Vagina (tissue), 2 donors: Measurements from ENCODE around the gene PIP4K2A. TPM values are rescaled to one million over a fixed set of nuclear protein-coding genes. Genes with fewer than 3 reads are reported as not detected.
"Not testable (repeated sequence)": the region's sequence is repeated elsewhere in the genome, so short reads cannot be mapped to it uniquely, and the experiment has no call there.

Experiments used
- DNase-seq, 2 donors: peaks; one replicate each; pipeline ENCODE4 v3.0.0-alpha.2; 2017; ENCODE audit errors: extremely low spot score in 2 of 2
- H3K27ac ChIP-seq: fragments of 200-600 bp; sonication (generic); one replicate; pipeline ENCODE4 v1.5.1; 2019
- H3K27me3 ChIP-seq: fragments of 200-600 bp; sonication (generic); one replicate; pipeline ENCODE4 v1.5.1; 2019
- H3K36me3 ChIP-seq, 2 donors: fragments of 200-600 bp; sonication (generic); one replicate each; pipeline ENCODE4 v1.5.1; 2017 to 2019
- H3K4me1 ChIP-seq: fragments of 200-600 bp; sonication (generic); one replicate; pipeline ENCODE4 v1.5.1; 2019
- H3K4me3 ChIP-seq, 2 donors: fragments of 200-600 bp; sonication (generic); 1 replicate in 1 of 2; 2 replicates in 1 of 2; pipeline ENCODE4 v1.5.1; 2016 to 2019
- H3K9me3 ChIP-seq: fragments of 200-600 bp; sonication (generic); one replicate; pipeline ENCODE4 v1.5.1; 2019
- POLR2A ChIP-seq, 2 donors: fragments of 450-650 bp; IDR thresholded peaks; one replicate each; pipeline ENCODE4 v1.6.1; 2017; ENCODE audit warnings: antibody characterized with exemption in 2 of 2, mild to moderate bottlenecking in 2 of 2, moderate library complexity in 2 of 2
- POLR2AphosphoS5 ChIP-seq, 2 donors: sonication (generic); formaldehyde crosslinking; IDR thresholded peaks; one replicate each; pipeline ENCODE4 v1.9.0; 2017; ENCODE audit warnings: antibody characterized with exemption in 2 of 2, mild to moderate bottlenecking in 2 of 2, low read depth in 1 of 2; ENCODE audit not compliant: insufficient read depth in 1 of 2
- intact Hi-C: fragments of 100-400 bp; cut with DNase I; formaldehyde crosslinking; loops from one replicate; pipeline ENCODE4 v1.15.1; 2023
- total RNA-seq: library from RNA; depleted of rRNA; stranded (reverse); fragments of >200 nt; gene quantifications from one replicate; pipeline ENCODE4 v1.2.3, GENCODE V29; 2016
- TF ChIP-seq, protein P1 (sequence below), 3 experiments: fragments of 450-650 bp in 2 of 3; fragments of 200-600 bp in 1 of 3; sonication (generic) in 1 of 3; IDR thresholded peaks; one replicate each; pipeline ENCODE4 v1.5.1; 2017 to 2019; ENCODE audit warnings: antibody characterized with exemption in 3 of 3, mild to moderate bottlenecking in 2 of 3, moderate library complexity in 2 of 3

Gene PIP4K2A
- total RNA-seq, 1 donor from 2014 or later: 20.6 TPM

DNA sequence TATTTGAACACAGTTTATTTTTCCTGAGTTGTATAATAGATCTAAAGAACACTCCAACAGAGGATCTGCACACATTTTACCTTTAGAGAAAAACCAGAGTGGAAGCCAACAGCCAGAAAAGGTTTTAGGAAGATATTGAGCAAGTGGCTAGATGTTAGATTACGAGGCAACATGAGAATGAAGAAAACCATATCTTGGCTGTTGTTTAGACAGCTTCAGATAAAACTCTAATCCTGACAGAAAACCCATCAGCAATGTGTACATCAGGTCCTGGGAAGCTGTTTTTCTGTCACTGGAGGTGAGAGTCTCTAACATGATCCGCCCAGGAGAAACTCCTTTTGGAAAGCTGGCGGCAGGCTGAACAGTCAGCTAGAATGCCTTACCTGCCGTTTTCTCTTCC lies 209.6 kb downstream of the PIP4K2A start:
- intact Hi-C loops: no loop called here
- H3K9me3 ChIP-seq: no peaks in the 10 kb centered on the region
- peaks cover 11% of the 10 kb centered on the region for H3K4me1 ChIP-seq
- no peaks in the 10 kb centered on the region for H3K27me3 ChIP-seq
- TF ChIP-seq POLR2A (IDR thresholded peaks at IDR 0.05) (no peak), POLR2AphosphoS5 (IDR thresholded peaks at IDR 0.05; ENCODE audit: insufficient read depth in 1 of 2, low read depth in 1 of 2) (no peak)
- TF ChIP-seq, protein P1, sequence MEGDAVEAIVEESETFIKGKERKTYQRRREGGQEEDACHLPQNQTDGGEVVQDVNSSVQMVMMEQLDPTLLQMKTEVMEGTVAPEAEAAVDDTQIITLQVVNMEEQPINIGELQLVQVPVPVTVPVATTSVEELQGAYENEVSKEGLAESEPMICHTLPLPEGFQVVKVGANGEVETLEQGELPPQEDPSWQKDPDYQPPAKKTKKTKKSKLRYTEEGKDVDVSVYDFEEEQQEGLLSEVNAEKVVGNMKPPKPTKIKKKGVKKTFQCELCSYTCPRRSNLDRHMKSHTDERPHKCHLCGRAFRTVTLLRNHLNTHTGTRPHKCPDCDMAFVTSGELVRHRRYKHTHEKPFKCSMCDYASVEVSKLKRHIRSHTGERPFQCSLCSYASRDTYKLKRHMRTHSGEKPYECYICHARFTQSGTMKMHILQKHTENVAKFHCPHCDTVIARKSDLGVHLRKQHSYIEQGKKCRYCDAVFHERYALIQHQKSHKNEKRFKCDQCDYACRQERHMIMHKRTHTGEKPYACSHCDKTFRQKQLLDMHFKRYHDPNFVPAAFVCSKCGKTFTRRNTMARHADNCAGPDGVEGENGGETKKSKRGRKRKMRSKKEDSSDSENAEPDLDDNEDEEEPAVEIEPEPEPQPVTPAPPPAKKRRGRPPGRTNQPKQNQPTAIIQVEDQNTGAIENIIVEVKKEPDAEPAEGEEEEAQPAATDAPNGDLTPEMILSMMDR (IDR thresholded peaks at IDR 0.05): no peak
- no peak overlapping the region for H3K27ac ChIP-seq
- no peak overlapping the region for H3K4me3 ChIP-seq
- no peak for DNase-seq
- no peaks in the 10 kb centered on the region for H3K36me3 ChIP-seq

DNA sequence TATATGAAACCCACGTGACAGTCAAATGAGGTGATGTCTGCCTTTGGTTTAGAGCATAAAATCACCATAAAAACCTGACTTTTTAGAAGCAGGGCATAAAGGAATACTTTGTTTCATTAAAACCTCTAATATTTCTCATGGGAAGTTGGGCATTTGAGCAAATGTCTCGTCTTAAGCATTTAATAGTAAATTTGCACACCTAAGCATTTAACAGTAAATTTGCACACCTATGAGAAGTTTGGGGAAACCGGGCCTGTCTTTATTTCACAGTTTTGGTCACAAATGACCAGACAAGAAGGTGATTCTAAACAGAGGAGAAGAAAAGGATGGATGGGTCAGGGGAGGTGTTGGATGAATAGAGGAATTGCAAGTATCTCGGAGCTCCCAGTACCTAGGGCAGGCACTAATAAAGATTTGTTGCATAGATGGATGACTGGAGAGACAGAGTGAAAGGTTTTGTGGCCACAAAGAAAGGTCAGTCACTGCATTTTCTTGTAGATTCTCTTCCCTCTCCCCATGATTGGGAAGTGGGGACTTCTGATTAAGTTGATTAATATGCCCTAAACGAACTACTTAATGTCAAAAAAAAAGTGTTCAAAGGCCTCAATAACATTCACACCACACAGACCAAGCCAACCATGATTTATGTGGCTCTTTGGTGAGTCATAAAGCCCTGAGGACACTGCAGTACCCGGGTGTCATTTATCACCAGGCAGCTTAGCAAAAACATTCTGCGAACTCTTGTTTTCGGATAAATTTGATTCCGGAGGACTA lies 210.9 kb downstream of the PIP4K2A start:
- Histone ChIP-seq H3K9me3 (no peaks in the 10 kb centered on the region), H3K27ac (no peak overlapping the region), H3K4me3 (no peak overlapping the region), H3K36me3 (no peaks in the 10 kb centered on the region), H3K27me3 (no peaks in the 10 kb centered on the region), H3K4me1 (peaks cover 11% of the 10 kb centered on the region)
- TF ChIP-seq POLR2A (IDR thresholded peaks at IDR 0.05) (no peak), POLR2AphosphoS5 (IDR thresholded peaks at IDR 0.05; ENCODE audit: insufficient read depth in 1 of 2, low read depth in 1 of 2) (no peak)
- intact Hi-C loops: no loop called here
- no peak for DNase-seq

DNA sequence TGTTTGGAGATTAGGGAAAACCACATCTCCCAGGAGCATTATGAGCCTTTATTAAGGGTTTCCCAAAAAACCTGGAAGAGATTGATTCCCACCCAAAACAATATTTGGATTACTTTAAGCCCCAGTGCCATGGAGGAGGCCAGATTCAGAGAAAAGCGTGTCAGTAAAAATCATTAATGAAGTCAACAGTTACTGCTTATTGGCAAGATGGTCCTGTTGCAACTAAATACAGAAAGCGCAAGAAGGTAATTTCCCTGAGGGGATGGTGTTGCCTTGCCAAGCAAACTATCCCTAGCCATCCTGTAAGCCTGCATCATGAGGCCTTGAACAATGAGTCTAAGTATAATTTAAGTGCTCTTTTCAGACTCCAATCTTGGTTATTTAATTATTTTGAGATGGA lies 212.5 kb downstream of the PIP4K2A start:
- intact Hi-C loops: no loop called here
- Histone ChIP-seq H3K9me3 (no peaks in the 10 kb centered on the region), H3K4me3 (no peak overlapping the region), H3K4me1 (peaks cover 11% of the 10 kb centered on the region), H3K36me3 (no peaks in the 10 kb centered on the region), H3K27ac (no peak overlapping the region), H3K27me3 (no peaks in the 10 kb centered on the region)
- DNase-seq: no peak
- no peak for TF ChIP-seq POLR2AphosphoS5 (IDR thresholded peaks at IDR 0.05; ENCODE audit: insufficient read depth in 1 of 2, low read depth in 1 of 2)
- TF ChIP-seq, protein P1 (IDR thresholded peaks at IDR 0.05): no peak
- TF ChIP-seq POLR2A (IDR thresholded peaks at IDR 0.05): no peak

DNA sequence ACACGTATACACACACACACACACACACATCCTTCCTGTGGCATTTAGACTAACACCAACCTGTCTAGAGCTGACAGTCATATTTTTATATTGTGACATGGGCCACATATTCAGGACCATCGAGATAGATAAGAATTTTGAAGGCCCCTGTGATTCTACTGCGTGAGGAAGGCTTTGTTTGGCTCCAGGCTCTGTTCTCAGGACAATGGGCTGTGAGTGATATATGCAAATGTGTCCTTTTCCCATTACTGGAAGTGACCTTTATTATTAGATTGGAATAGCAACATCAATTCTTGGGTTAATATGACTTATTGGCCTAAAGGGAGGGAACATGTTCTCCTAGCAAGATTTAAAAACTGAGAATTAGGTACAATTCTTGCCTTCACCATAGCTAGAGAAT lies 213.0 kb downstream of the PIP4K2A start:
- DNase-seq: no peak
- Histone ChIP-seq H3K9me3 (no peaks in the 10 kb centered on the region), H3K36me3 (no peaks in the 10 kb centered on the region), H3K27ac (no peak overlapping the region), H3K27me3 (no peaks in the 10 kb centered on the region), H3K4me1 (peaks cover 11% of the 10 kb centered on the region), H3K4me3 (no peak overlapping the region)
- intact Hi-C loops: no loop called here
- TF ChIP-seq, protein P1 (IDR thresholded peaks at IDR 0.05): no peak
- no peak for TF ChIP-seq POLR2AphosphoS5 (IDR thresholded peaks at IDR 0.05; ENCODE audit: insufficient read depth in 1 of 2, low read depth in 1 of 2)
- no peak for TF ChIP-seq POLR2A (IDR thresholded peaks at IDR 0.05)

DNA sequence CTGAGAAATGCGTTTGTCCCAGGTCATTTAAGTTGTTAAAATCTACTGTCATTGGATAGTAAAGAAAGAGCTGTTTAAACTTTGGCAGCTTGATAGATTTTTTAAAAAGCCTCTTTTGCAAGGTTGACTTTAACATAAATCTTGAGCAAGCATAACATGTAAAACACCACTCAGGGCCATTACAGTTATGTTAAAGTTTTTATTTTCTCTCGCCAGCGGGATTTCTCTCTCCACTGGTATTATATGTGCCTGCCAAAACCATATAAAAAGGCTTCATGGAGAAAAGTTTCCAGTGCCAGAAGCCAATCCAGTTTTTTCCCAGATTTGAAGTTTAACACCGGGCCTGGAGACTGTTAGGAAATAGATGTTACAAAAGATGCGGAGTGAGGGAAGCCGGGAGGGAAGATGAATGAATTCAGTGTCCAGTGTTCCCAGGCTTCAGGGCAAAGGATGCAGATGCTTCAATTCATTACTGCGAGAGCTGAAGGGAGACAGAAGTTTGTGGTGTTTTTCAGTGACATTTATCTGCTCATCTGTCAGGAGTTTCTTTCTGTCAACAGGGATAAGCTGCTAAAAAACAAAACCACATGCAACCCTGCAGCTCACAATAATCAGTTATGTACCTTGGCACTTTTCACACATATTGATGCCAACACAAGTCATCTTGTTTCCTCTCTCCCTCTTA lies 213.6 kb downstream of the PIP4K2A start:
- Histone ChIP-seq H3K4me3 (no peak overlapping the region), H3K36me3 (no peaks in the 10 kb centered on the region), H3K27me3 (no peaks in the 10 kb centered on the region), H3K27ac (no peak overlapping the region), H3K9me3 (no peaks in the 10 kb centered on the region), H3K4me1 (peaks cover 11% of the 10 kb centered on the region)
- TF ChIP-seq POLR2A (IDR thresholded peaks at IDR 0.05) (no peak), POLR2AphosphoS5 (IDR thresholded peaks at IDR 0.05; ENCODE audit: insufficient read depth in 1 of 2, low read depth in 1 of 2) (peak; percentile 13 to 14)
- no peak for DNase-seq
- intact Hi-C loops: no loop called here

DNA sequence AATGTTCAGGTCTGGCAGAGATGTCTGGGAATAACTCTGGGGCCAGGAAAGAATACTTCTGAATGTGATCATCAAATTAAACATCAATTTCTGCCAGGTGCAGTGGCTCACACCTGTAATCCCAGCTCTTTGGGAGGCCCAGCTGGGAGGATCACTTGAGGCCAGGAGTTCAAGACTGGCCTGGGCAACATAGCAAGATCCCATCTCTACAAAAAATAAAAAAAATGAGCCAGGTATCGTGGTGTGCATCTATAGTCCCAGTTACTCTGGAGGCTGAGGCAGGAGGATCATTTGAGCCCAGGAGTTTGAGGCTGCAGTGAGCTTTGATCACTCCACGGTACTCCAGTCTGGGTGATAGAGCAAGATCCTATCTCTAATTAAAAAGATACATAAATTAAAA lies 214.4 kb downstream of the PIP4K2A start:
- H3K4me3 ChIP-seq, H3K27ac ChIP-seq, H3K9me3 ChIP-seq, DNase-seq, H3K27me3 ChIP-seq, intact Hi-C loops, H3K36me3 ChIP-seq: not testable (repeated sequence)
- peaks cover 11% of the 10 kb centered on the region for H3K4me1 ChIP-seq
